Ovary (tissue), 9 donors: ENCODE measurements around the gene EFCAB5. TPM values are rescaled to one million over a fixed set of nuclear protein-coding genes. Genes with fewer than 3 reads are reported as not detected.

Experiments used
- DNase-seq, 5 donors: peaks; one replicate each; pipeline ENCODE4 v3.0.0-alpha.2; 2019 to 2020
- H3K27ac ChIP-seq, 2 donors: fragments of 200-600 bp; one replicate each; pipeline versions ENCODE4 v1.5.1 to v1.8.0; 2019 to 2022
- H3K27me3 ChIP-seq: fragments of 200-600 bp; one replicate; pipeline ENCODE4 v1.8.0; 2022
- H3K36me3 ChIP-seq: fragments of 200-600 bp; sonication (generic); one replicate; pipeline ENCODE4 v1.5.1; 2019
- H3K4me1 ChIP-seq: one replicate; pipeline ENCODE4 v1.8.1; 2013; ENCODE audit warnings: mild to moderate bottlenecking, moderate library complexity; ENCODE audit not compliant: insufficient read depth
- H3K4me3 ChIP-seq: fragments of 200-600 bp; sonication (generic); one replicate; pipeline ENCODE4 v1.5.1; 2017
- H3K9me3 ChIP-seq, 2 donors: fragments of 200-600 bp in 1 of 2; sonication (generic) in 1 of 2; one replicate each; pipeline versions ENCODE4 v1.5.1 to v1.8.1; 2013 to 2019; ENCODE audit warnings: mild to moderate bottlenecking in 1 of 2, moderate library complexity in 1 of 2
- EP300 ChIP-seq: sonication (generic); formaldehyde crosslinking; IDR thresholded peaks from one replicate; pipeline ENCODE4 v1.6.1; 2017; ENCODE audit warnings: antibody characterized with exemption
- POLR2A ChIP-seq: fragments of 450-650 bp; IDR thresholded peaks from one replicate; pipeline ENCODE4 v1.6.1; 2017; ENCODE audit warnings: antibody characterized with exemption, mild to moderate bottlenecking, moderate library complexity
- WGBS, 3 donors: extraction: QIAGEN DNeasy Blood & Tissue Kit in 1 of 3; methylation state at CpG; one replicate each; pipeline versions ENCODE4 v1.1.5 to v1.1.7; 2013 to 2017; 5-methylcytosine and 5-hydroxymethylcytosine counted together
- intact Hi-C, 4 donors: fragments of 100-400 bp; cut with DNase I; formaldehyde crosslinking; loops; one replicate each; pipeline versions ENCODE4 v1.11.0 to v1.15.1; 2022 to 2023
- polyA plus RNA-seq, 2 donors: library from polyadenylated mRNA; stranded (reverse); fragments of 200-250 nt in 1 of 2; fragments of 350-450 nt in 1 of 2; fragmentation: Illumina TruSeq in 1 of 2; extraction: RNeasy Lipid Tissue Mini Kit (QIAGEN cat#74804) in 1 of 2; gene quantifications; one replicate each; pipeline ENCODE4 v1.2.3, GENCODE V29; 2013 to 2014
- total RNA-seq, 7 donors: library from RNA; depleted of rRNA in 2 of 7; stranded (reverse); fragments of >200 nt in 2 of 7; fragmentation: NEBNext Ultra II Directional in 3 of 7; extraction: Animal tissue kit (Norgen Biotek cat#: 25700) in 3 of 7; gene quantifications; one replicate each; pipeline versions ENCODE4 v1.1.0 to v1.2.4, GENCODE V29; 2016 to 2023
- TF ChIP-seq, protein P1 (sequence below), 3 donors: fragments of 450-650 bp in 2 of 3; fragments of 200-600 bp in 1 of 3; IDR thresholded peaks; one replicate each; pipeline versions ENCODE4 v1.5.1 to v1.8.0; 2016 to 2022; ENCODE audit warnings: antibody characterized with exemption in 3 of 3, mild to moderate bottlenecking in 1 of 3
- donor health status: DM: no; HTN: no; CAD: no; lungs with moderate emphysema.
- donor health status: DM: no; HTN: no; CAD: no.
- donor health status: Bipolar disorder and iron deficiency.
- donor health status: DM: yes; HTN: yes; CAD: no.
- donor health status: DM: no; HTN: no; CAD: no.
- donor health status: DM: yes; HTN: yes; CAD: no.

EFCAB5 gene
- total and polyA plus RNA-seq, 9 donors, result 0.05 to 0.32 (median 0.12) TPM; not detected in 5

DNA sequence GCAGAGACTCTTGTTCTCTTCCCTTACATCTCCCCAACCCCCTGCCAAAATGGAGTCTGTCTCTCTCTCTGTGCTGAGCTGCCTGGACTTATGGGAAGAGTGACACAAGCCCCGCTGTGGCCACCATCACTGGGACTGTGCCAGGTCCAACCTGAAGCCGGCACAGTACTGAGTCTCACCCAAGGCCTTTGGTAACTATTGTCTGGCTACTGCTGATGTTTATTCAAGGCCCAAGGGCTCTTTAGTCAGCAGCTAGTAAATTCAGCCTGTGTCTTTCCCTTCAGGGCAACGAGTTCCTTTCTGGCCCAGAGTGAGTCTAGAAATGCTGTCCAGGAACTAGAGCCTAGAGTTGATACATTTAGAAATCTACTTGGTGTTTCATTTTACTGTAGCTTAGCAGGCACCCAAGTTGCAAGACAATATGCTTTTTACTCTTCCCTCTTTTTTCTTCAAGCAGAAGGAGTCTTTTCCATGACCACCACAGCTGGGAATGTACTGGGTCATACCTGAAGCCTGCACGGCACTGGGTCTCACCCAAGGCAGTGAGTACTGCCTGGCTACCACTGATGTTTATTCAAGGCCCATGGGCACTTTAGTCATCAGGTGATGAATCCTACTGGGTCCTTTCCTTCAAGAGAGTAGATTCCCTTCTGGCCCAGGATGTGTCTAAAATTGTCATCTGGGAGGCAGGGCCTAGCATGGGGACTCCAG lies 17.7 kb downstream of the EFCAB5 start:
- TF ChIP-seq POLR2A (no peak), EP300 (no peak)
- TF ChIP-seq, protein P1, sequence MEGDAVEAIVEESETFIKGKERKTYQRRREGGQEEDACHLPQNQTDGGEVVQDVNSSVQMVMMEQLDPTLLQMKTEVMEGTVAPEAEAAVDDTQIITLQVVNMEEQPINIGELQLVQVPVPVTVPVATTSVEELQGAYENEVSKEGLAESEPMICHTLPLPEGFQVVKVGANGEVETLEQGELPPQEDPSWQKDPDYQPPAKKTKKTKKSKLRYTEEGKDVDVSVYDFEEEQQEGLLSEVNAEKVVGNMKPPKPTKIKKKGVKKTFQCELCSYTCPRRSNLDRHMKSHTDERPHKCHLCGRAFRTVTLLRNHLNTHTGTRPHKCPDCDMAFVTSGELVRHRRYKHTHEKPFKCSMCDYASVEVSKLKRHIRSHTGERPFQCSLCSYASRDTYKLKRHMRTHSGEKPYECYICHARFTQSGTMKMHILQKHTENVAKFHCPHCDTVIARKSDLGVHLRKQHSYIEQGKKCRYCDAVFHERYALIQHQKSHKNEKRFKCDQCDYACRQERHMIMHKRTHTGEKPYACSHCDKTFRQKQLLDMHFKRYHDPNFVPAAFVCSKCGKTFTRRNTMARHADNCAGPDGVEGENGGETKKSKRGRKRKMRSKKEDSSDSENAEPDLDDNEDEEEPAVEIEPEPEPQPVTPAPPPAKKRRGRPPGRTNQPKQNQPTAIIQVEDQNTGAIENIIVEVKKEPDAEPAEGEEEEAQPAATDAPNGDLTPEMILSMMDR (IDR thresholded peaks at IDR 0.05), result no peak
- H3K4me3 ChIP-seq, result no peak overlapping the region
- no peaks in the 10 kb centered on the region for H3K9me3 ChIP-seq
- no peaks in the 10 kb centered on the region for H3K4me1 ChIP-seq
- no peaks in the 10 kb centered on the region for H3K27me3 ChIP-seq
- 77 to 81% (median 77%) methylated on average over 4 of the region's 4 CpGs for WGBS, 3 donors
- H3K36me3 ChIP-seq, result no peaks in the 10 kb centered on the region
- no peak overlapping the region for H3K27ac ChIP-seq
- intact Hi-C loops, result no loop called here
- DNase-seq, result no peak

DNA sequence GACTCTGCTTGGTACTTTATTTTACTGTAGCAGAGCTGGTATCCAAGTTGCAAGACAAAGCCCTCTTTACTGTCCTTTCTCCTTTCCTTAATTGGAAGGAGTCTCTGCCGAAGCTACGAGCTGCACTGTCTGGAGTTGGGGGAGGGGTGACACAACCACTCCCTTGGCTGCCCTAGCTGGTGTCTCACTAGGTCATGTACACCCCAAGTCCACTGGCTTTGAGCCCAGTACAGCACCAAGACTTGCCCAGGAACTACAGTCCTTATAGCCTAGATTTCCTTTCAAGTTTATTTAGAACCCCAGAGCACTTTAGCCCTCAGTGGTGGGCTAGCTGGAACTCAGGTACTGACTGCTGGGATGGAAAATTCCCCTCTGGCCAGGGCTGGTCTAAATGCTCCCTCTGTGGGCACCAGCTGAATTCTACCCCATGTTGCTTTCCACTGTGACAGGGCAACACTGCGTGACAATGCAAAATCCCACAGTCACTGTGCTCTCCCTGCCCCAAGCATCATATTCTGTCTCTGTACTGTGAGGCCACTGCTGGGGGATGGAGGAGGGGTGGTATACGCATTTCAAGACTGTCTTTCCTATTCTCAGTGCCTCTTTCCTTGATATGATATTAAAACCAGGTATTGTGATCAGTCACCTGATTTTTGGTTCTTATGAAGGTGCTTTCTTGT lies 18.4 kb downstream of the EFCAB5 start:
- Histone ChIP-seq H3K36me3 (no peaks in the 10 kb centered on the region), H3K27ac (no peak overlapping the region), H3K4me1 (no peaks in the 10 kb centered on the region), H3K27me3 (no peaks in the 10 kb centered on the region), H3K4me3 (no peak overlapping the region), H3K9me3 (no peaks in the 10 kb centered on the region)
- intact Hi-C loops, result loop anchor here in 1 of 4 donors (5.0 kb wide), 1 partner anchor 47 kb away; no protein-coding TSS in a partner anchor
- 50 to 65% (median 63%) methylated on average over 4 of the region's 4 CpGs for WGBS, 3 donors
- no peak for TF ChIP-seq POLR2A
- TF ChIP-seq, protein P1 (IDR thresholded peaks at IDR 0.05), result no peak
- no peak for TF ChIP-seq EP300
- DNase-seq, result no peak

DNA sequence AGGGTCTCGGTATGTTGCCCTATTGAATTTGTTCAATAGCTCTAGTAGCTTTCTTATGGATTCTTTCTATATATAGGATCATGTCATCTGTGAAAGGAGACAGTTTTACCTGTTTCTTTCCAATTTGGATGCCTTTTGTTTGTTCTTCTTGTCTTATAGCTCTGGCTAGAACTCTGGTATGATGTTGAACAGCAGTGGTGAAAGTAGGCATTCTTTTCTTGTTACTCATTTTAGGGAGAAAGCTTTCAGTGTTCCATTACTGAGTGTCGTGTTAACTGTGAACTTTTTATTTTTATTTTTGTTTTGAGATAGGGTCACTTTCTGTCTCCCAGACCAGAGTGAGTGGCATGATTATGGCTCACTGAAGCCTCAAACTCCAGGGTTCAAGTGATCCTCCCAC lies 21.2 kb downstream of the EFCAB5 start:
- Histone ChIP-seq H3K4me1 (no peaks in the 10 kb centered on the region), H3K36me3 (no peaks in the 10 kb centered on the region), H3K27ac (no peak overlapping the region), H3K9me3 (no peaks in the 10 kb centered on the region), H3K27me3 (no peaks in the 10 kb centered on the region), H3K4me3 (no peak overlapping the region)
- no peak for DNase-seq
- intact Hi-C loops, result loop anchor here in 1 of 4 donors (5.0 kb wide), 1 partner anchor 50 kb away; no protein-coding TSS in a partner anchor
- 84 to 88% (median 85%) methylated on average over 2 of the region's 2 CpGs for WGBS, 3 donors
- TF ChIP-seq, protein P1 (IDR thresholded peaks at IDR 0.05), result no peak
- TF ChIP-seq POLR2A (no peak), EP300 (no peak)

DNA sequence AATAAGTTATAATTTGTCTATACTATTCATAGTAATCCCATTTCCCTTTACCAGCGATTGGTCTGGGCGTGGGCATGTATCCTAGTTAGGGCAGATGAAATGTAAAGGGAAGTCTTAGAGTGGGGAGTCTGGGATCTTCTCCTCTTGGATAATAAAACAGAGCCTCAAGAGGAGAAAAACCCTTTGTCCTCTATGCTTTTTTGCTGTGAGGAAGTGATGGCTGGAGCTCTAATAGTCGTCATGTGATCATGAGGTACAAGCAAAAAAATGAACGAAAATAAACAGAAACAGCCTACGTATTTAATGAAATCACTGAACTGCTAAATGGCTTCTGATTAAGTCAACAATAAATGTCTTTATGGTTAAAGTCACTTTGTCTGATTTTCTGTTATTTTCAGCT lies 26.8 kb downstream of the EFCAB5 start:
- Histone ChIP-seq H3K27ac (no peak overlapping the region), H3K9me3 (no peaks in the 10 kb centered on the region), H3K36me3 (no peaks in the 10 kb centered on the region), H3K4me1 (no peaks in the 10 kb centered on the region), H3K4me3 (no peak overlapping the region), H3K27me3 (no peaks in the 10 kb centered on the region)
- TF ChIP-seq, protein P1 (IDR thresholded peaks at IDR 0.05), result no peak
- TF ChIP-seq EP300 (no peak), POLR2A (no peak)
- DNase-seq, result no peak
- WGBS, 3 donors, result 80 to 85% (median 84%) methylated on average over 5 of the region's 5 CpGs
- intact Hi-C loops, result no loop called here
